Kidney (tissue), 14 donors: ENCODE data around the gene LRRC57. TPM values are rescaled to one million over a fixed set of nuclear protein-coding genes. Genes with fewer than 3 reads are reported as not detected.

Experiments used
- DNase-seq, 5 donors: peaks; one replicate each; pipeline ENCODE4 v3.0.0-alpha.2; 2013 to 2020
- FAIRE-seq: peaks from 2 replicates; lab custom pipeline; 2012; peaks lifted over from hg19 to GRCh38; lab: Jason Lieb, UNC
- H3K27ac ChIP-seq, 2 donors: one replicate each; pipeline ENCODE4 v1.7.0; 2013; ENCODE audit warnings: low read depth in 2 of 2, low read length in 2 of 2, inconsistent platforms in 1 of 2
- H3K27me3 ChIP-seq: one replicate; pipeline ENCODE4 v1.7.1; 2013; ENCODE audit warnings: low read length, inconsistent platforms; ENCODE audit not compliant: control insufficient read depth, insufficient read depth
- H3K36me3 ChIP-seq, 3 donors: one replicate each; pipeline versions ENCODE4 v1.7.0 to v1.7.1; 2013; ENCODE audit warnings: low read length in 3 of 3, control low read depth in 1 of 3, inconsistent platforms in 1 of 3; ENCODE audit not compliant: insufficient read depth in 3 of 3, control insufficient read depth in 2 of 3
- H3K4me1 ChIP-seq, 3 donors: one replicate each; pipeline versions ENCODE4 v1.7.0 to v1.7.1; 2013; ENCODE audit warnings: low read length in 3 of 3, inconsistent platforms in 1 of 3, low read depth in 1 of 3; ENCODE audit not compliant: control insufficient read depth in 2 of 3, insufficient read depth in 2 of 3
- H3K4me3 ChIP-seq, 3 donors: one replicate each; pipeline versions ENCODE4 v1.7.0 to v1.8.1; 2013; ENCODE audit warnings: low read length in 3 of 3, control low read depth in 1 of 3, inconsistent platforms in 1 of 3
- H3K9ac ChIP-seq, 3 donors: one replicate each; pipeline versions ENCODE4 v1.7.0 to v1.7.1; 2013; ENCODE audit warnings: low read length in 3 of 3, control low read depth in 1 of 3, inconsistent platforms in 1 of 3
- H3K9me3 ChIP-seq, 3 donors: one replicate each; pipeline versions ENCODE4 v1.7.0 to v1.7.1; 2013; ENCODE audit warnings: low read length in 3 of 3, control low read depth in 1 of 3, inconsistent platforms in 1 of 3; ENCODE audit not compliant: control insufficient read depth in 2 of 3, insufficient read depth in 1 of 3
- CTCF ChIP-seq: IDR thresholded peaks from 3 replicates; pipeline ENCODE4 v1.5.1; 2012; ENCODE audit warnings: mild to moderate bottlenecking, moderate library complexity, borderline replicate concordance; ENCODE audit not compliant: insufficient read depth; ENCODE audit errors: extremely low read depth
- intact Hi-C: fragments of 100-400 bp; cut with DNase I; formaldehyde crosslinking; loops from one replicate; pipeline ENCODE4 v1.11.1; 2022
- polyA plus RNA-seq: library from polyadenylated mRNA; stranded (reverse); fragments of 350-450 nt; fragmentation: Illumina TruSeq; extraction: RNeasy Lipid Tissue Mini Kit (QIAGEN cat#74804); gene quantifications from one replicate; pipeline ENCODE4 v1.2.3, GENCODE V29; 2014; ENCODE audit warnings: low read depth, low replicate concordance; ENCODE audit not compliant: insufficient read depth
- total RNA-seq: library from RNA; stranded (reverse); fragmentation: NEBNext Ultra II Directional; extraction: Animal tissue kit (Norgen Biotek cat#: 25700); gene quantifications from one replicate; pipeline ENCODE4 v1.2.1, GENCODE V29; 2021
- donor health status: control.
- donor health status: control.
- donor health status: control.
- donor health status: control.
- donor health status: control.
- donor health status: DM: yes; HTN: yes; CAD: no.
- donor health status: Normal renal cell carcinoma (clear cell type).

Gene LRRC57
- total and polyA plus RNA-seq, 2 donors from 2014 or later = 8.6 to 21.1 TPM

- no peak overlapping the region for H3K27ac ChIP-seq
- no peaks in the 10 kb centered on the region for H3K27me3 ChIP-seq
- no peak for DNase-seq
- intact Hi-C loops = no loop called here
- no peak overlapping the region for H3K4me3 ChIP-seq
- H3K4me1 ChIP-seq = peaks cover 0 to 16% (median 12%) of the 10 kb centered on the region in 3 donors
- no peak overlapping the region for H3K9ac ChIP-seq
- H3K9me3 ChIP-seq = no peaks in the 10 kb centered on the region
- FAIRE-seq = no peak
- TF ChIP-seq CTCF = no peak
- H3K36me3 ChIP-seq = no peaks in the 10 kb centered on the region
These were observed 48.6 kb downstream of the LRRC57 start for GRCh38 chr15:42499858-42500609.

- Histone ChIP-seq H3K9ac (no peak overlapping the region), H3K27me3 (no peaks in the 10 kb centered on the region), H3K4me1 (peaks cover 3 to 18% (median 10%) of the 10 kb centered on the region in 3 donors), H3K9me3 (no peaks in the 10 kb centered on the region), H3K4me3 (no peak overlapping the region), H3K27ac (no peak overlapping the region), H3K36me3 (no peaks in the 10 kb centered on the region)
- intact Hi-C loops = no loop called here
- FAIRE-seq (no peak), DNase-seq (no peak)
- TF ChIP-seq CTCF = no peak
These were observed 50.2 kb downstream of the LRRC57 start for GRCh38 chr15:42498212-42499068.

- Histone ChIP-seq H3K27me3 (no peaks in the 10 kb centered on the region), H3K4me3 (peak within 1 kb of the TSS; percentile 89 to 99 (median 93)), H3K4me1 (peaks cover 3 to 17% (median 10%) of the 10 kb centered on the region in 3 donors), H3K9me3 (no peaks in the 10 kb centered on the region), H3K27ac (peak within 1 kb of the TSS; percentile 89 to 96), H3K9ac (peak within 1 kb of the TSS; percentile 83 to 97 (median 90)), H3K36me3 (no peaks in the 10 kb centered on the region)
- intact Hi-C loops = no loop called here
- DNase-seq (peak; percentile 95 to 98 (median 97)), FAIRE-seq (no peak)
- TF ChIP-seq CTCF = no peak
These were observed 53.0 kb downstream of the LRRC57 start, which contains the start of gene SNAP23 for GRCh38 chr15:42495361-42496212. SNAP23 (plus strand) TSS chr15:42495634; CDS start chr15:42511847, 16,213 bp downstream.
